Stimulated activated CD8-positive, alpha-beta memory T cell treated with anti-CD3 and anti-CD28 coated beads, Interleukin-12 subunit alpha, Interleukin-12 subunit beta, amount 100 ng/mL, for 1 hour (primary cell): ENCODE measurements around the gene CDH24.

Source experiments
- DNase-seq: peaks from one replicate; pipeline ENCODE4 v3.0.0-alpha.2; 2020; ENCODE audit warnings: low read depth

The CDH24 gene

DNA sequence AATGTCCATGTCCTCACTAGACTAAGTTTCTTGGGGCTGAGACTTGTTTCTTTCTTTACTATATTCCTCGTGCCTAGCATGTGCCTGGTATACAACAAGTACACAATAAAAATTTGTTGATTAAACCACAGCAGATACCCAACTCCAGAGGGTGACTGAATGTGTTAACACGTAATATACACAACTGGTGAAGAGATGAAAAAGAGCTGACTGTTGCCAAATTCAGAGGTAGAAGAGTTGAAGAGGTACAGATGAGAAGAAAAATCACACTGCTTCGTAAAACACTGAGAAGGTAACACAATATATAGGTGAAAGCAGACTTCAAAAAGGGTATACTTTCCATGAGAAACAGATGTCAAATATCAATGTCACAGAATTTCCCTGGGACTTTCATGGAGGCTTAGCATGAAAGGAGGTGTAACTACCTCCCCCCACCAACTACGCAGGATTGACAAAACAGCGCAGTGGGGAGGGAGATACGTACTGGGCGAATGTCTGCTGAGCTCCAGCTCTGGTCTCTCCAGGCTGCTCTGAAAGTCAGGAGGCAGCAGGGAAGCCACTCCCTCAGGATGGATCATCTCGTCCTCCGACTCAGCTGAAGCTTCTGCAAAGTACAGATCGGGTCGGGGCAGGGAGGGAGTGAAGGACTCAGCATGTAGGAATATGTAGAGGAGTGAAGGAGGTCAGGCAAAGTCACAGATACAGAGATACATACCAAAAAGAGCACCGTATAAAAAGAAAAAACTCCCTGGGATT lies 32.4 kb upstream of the CDH24 start:
- no peak for DNase-seq

DNA sequence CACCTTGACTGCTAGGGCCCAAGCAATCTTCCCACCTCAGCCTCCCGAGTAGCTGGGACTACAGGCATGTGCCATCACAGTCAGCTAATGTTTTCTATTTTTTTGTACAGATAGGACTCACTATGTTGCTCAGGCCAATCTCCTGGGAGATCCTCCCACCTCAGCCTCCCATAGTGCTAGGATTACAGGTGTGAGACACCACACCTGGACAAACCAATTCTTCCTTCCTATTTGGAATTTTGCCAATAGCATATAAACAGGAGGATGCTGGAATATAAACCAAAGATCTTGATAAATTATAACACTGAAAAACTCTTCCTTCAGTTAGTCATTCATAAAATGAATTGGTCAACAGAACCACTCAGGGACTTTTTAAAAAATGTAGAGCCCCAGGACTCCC lies 29.2 kb upstream of the CDH24 start:
- DNase-seq, result no peak

DNA sequence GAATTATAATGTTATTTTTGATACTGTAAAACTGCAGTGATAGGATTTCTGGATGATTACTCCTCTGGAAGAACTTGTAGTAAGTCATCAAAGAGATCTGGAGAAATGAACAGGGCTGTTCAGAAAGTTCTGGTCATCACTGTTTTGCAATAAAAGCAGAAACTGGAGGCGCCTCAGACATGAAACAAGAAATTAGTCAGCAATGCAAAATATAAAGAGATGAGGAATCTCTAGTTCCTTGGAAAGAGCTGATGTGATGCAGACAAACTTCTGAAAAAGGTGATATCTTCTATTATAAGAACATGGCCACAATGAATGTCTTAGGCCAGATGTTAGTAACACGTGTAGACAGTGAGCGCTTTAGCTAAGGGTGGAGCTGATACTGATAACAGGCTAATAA lies 28.1 kb upstream of the CDH24 start:
- no peak for DNase-seq

GRCh38 chr14:23080474-23080873 lies 23.2 kb upstream of the CDH24 start:
- no peak for DNase-seq

- no peak for DNase-seq
Observed at GRCh38 chr14:23079716-23080115, 22.4 kb upstream of the CDH24 start.

DNA sequence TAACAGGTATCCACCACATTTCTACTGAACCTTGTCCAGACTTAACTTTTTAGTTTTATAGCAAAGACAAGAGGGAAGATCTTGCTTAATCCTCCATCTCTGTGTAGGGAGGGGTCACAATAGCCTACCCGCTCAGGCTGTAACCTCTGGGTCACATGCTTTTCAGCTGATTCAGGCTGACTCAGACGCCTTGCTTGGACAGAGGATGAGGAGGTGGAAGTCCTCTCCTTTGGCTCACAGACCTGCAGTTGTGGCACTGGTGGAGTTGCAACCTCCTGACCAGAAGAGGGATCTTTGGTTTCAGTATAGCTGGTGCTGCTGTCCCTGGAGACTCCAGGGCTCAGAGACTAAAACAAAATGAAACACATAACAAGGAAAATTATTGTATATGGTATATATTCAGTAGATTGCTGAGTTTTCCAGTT lies 21.4 kb upstream of the CDH24 start:
- DNase-seq, result no peak

- no peak for DNase-seq
Observed at GRCh38 chr14:23077962-23078361, 20.6 kb upstream of the CDH24 start.

GRCh38 chr14:23076785-23077408 lies 19.6 kb upstream of the CDH24 start:
- no peak for DNase-seq

DNA sequence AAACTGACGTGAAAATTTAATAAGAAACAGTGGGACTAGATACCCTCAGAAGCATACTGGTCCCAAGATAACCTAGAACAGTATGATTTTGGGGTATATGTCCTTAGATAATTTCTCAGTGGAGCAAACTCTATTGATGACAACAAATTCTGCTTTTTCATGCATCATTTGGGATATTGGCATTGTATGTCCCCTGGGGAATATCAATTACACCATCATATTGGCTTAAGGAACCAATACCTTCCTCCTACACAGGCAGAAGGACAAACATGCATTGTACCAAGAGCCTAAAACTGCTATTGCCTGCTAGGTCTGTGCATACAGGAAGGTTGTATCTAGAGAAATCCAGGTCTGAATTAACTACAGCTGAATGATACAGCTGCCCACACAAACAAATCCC lies 17.6 kb upstream of the CDH24 start:
- no peak for DNase-seq

GRCh38 chr14:23071921-23072539 lies 14.7 kb upstream of the CDH24 start:
- DNase-seq, result no peak

DNA sequence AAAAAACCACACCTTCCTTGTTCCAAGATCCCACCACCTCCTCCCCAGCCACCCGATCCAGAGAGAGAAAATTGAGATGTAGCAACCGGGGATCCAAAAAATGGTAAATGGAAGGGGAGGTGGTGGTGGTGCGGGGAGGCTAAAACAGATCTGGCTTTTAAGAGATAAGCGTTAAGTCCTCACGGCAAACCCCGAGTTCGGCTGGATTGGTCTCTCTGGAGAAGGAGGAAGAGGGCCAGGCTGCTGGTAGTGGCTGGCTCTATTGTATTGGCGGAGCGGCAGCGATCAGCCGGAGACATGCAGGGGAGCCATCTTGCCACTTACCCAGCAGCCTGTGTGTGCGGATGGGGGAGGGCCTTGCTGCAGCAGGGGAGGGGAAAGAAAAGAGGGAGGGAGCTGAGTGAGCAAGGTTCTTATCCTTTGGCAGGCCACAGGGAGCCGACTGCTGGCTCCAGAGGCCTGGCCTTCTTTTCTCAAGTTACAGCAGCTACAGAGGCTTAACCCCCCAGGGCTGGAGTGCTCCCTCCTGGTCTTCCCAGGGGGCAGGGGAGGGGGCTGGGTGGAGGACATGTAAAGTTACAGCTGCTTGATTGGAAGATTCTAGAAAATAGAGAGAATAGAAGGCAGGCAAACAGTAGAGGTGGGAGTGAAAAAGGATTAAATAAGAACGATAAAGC lies 14.1 kb upstream of the CDH24 start:
- peak; percentile 51 for DNase-seq

GRCh38 chr14:23070262-23071129 lies 13.2 kb upstream of the CDH24 start:
- DNase-seq, result no peak

DNA sequence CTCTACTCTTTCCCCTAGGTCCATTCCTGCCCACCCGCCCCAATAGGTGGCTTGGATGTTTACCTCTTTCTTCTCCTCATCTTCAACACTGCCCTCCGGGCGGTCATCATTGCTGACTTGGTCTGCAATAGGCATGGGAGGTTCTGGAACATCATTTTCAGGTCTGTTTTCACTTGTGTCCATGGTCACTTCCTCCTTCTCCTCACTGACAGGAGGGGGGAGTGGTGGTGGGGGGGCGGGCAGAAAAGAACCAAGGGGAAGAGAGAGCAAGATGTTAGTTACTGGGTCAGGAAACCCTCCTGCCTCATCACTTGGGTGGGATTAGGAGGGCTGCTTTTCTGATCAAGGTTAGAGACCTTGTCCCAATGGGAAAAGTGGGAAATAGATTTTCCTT lies 12.1 kb upstream of the CDH24 start:
- DNase-seq, result no peak

DNA sequence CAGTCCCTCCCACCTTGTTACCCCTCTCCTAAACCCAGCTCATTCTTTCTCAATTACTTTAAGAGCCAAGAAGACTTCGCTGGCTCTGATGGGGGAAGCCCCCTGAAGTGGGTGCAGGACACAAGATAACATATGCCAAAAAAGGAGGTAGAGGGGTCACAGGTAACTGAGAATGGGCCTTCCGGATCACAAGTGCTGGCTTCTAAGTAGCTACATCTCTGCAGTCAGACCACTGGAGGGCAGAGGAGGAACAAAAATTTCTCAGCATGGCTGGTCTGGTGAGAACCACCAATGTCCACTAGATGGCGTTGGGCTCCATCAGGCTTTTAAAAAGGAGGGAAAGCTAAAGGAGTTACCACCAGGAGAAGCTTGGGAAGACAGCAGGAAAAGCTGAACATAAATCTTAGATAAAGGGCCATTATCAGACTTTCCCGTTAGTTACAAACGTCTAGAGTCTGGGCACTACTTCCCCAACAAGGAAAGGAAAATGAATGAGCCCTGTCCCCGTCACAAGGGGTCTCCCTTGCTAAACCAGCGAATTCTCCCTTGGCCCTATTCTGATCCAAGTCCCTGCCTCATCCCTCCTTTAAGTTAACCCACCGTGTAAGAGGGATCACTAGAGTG lies 11.6 kb upstream of the CDH24 start:
- peak; percentile 49 for DNase-seq

GRCh38 chr14:23067847-23068788 lies 10.8 kb upstream of the CDH24 start:
- no peak for DNase-seq

DNA sequence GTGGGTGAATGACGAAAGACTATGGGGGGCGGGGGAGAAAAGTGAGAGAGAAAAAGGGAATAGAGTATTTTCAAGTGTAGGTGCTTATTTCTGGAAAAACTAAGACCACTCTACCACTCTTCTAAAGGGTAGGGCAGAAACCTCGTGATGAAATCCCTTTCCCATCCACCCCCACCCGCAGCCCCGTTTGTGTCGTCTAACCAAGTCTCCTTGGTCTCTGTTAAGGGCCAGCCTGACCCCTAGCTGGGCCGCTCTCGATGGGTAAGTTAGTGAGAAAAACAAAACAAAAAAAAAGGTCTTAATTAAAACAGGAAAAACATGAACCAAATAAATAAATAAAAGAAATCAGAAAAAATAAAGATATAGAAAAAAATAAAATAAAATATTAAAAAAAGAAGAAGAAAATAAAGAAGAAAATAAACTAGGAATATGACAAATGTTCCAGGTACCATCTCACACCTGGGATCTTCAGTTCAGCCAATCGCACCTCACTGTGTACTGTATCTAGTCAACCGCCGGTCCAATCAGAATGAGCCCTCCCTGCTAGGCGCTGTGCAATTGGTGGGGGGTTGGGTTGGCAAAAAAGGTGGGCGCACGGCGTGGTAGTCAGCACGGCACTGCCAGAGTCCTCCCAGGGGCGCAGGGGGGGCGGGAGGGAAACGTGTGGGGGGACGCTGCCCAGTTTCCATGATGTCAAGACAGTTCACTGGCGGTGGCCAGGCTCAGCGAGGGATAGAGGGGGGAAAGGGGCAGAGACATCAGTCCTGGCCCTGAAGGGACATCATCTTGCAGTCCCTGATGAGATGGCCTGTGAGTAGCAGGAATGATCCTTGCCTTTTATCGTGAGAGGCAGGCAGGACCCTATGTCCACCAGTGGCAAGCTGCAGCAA lies 9.8 kb upstream of the CDH24 start:
- DNase-seq, result no peak

- DNase-seq, result no peak
Observed at GRCh38 chr14:23066368-23066767, 9.0 kb upstream of the CDH24 start.

DNA sequence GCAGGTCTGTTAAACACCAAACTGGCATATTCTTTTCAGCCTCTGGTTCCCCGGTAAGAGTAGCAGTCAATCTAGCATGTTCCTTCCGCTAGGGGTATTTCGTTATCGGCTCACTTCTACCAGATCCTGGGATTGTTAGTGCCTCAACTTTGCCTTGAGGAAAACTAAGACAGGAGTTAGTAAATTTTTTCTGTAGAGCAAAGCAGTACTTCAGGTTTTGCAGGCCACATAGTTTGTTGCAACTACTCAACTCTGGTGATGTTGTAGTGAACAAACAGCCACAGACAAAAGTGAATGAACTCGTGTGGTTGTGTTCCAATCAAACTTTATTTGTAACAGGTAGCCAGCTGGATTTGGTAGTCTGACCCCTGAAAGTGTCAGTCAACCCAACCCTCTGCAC lies 6.3 kb upstream of the CDH24 start:
- no peak for DNase-seq

- no peak for DNase-seq
Observed at GRCh38 chr14:23062002-23062401, 4.7 kb upstream of the CDH24 start.
